ENCODE results near the gene SLC26A1. TPM values are rescaled to one million over a fixed set of nuclear protein-coding genes. Genes with fewer than 3 reads are reported as not detected.
"Not testable (repeated sequence)": the region's sequence is repeated elsewhere in the genome, so short reads cannot be mapped to it uniquely, and the experiment has no call there.

SLC26A1 gene
- polyA plus RNA-seq, 3 donors, result 0.11 to 0.51 (median 0.31) TPM

DNA sequence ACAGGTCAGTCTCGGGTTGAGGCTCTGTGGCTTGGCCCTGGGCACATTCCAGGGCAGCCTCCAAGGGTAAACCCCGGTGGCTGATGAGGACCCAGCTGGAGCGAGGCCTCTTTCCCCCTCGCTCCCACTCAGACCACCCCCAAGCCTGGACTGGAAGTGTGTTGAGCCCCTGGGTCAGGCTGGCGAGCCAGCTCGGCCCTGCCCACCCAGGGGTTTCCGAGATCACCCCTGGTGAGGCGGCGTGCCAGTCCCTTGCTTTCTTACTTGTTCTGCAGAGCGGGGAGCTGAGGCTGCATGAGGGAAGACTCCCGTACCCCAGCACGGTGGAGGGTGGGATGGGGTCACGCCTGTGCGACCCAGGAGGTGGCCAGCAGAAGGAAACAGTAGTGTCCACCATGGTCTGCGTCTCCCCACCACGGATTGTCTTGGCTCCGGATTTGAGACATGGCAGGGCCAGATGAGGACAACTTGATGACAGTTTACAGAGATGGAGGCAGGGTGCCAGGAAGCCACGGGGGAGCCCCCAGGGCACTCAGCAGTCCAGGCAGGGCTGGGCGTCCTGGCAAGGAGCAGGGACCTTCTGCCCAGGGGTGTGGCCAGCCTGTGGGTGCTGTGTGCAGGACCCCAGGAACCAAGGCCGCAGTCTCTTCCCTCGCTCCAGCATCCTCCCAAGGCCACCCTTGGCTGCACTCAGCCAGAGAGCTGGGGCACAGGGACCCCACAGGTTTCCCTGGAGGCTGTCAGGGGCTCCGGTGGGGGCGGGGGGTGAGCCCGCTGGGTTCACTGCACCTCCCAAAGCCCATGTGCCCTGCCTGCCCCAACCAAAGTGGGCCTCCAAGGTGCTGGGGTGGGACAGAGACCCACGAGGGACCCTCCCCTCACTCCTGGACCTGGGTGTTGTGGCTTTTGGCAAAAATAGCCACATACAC is 11.6 kb upstream of the SLC26A1 start:
- H3K27ac ChIP-seq (ENCODE audit: low read depth, low read length), result no peak overlapping the region
- 78 to 83% (median 81%) methylated on average over 25 of the region's 25 CpGs for WGBS, 3 donors

DNA sequence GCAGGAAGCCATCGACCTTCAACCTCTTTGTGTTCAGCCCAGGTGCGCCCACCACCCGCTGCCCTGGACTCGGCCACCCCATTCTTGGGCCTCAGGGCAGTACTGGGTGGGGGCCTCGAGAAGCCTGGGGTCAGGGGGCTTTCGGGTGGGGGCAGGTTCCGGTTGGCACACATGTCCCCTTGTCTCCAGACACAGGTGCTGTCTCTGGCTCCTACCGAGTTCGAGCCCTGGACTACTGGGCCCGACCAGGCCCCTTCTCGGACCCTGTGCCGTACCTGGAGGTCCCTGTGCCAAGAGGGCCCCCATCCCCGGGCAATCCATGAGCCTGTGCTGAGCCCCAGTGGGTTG is 10.8 kb upstream of the SLC26A1 start:
- 88 to 90% (median 89%) methylated on average over 13 of the region's 13 CpGs for WGBS, 3 donors
- no peak overlapping the region for H3K27ac ChIP-seq (ENCODE audit: low read depth, low read length)

DNA sequence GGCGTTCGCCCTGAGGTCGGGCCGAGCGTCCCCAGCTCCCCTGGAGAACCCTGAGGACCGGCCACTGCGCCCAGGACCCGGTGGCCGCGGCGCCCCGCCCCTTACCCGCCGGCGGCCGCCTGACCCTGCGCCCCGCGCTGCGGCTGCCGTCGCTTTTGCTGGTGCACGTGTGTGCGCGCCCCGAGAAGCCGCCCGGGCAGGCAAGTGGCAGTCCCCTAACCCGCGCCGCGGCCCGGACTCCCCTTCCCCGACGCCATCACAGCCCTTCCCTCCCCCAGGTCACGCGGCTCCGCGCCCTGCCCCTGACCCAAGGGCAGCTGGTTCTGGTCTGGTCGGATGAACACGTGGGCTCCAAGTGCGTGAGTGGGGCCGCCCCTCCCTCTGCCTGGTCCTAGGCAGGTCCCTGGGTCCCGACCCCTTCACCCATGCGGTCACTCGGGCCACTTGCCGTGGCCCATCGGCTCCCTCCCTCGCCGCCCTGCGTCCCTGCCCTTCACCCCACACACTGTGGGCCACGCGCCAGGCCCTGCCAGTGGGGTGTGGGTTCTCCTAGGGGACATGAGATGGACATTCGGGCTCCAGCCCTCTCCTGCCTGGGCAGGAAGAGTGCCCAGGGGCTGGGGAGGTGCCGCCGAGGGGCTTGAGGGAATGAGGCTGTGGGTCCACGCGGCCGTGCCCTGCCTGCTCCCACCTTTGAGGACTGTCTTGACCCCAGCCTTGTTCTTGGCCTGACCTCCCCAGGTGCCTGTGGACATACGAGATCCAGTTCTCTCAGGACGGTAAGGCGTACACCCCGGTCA is 10.3 kb upstream of the SLC26A1 start:
- 28 to 37% (median 33%) methylated on average over 42 to 63 of the region's 63 CpGs for WGBS, 3 donors
- no peak overlapping the region for H3K27ac ChIP-seq (ENCODE audit: low read depth, low read length)

DNA sequence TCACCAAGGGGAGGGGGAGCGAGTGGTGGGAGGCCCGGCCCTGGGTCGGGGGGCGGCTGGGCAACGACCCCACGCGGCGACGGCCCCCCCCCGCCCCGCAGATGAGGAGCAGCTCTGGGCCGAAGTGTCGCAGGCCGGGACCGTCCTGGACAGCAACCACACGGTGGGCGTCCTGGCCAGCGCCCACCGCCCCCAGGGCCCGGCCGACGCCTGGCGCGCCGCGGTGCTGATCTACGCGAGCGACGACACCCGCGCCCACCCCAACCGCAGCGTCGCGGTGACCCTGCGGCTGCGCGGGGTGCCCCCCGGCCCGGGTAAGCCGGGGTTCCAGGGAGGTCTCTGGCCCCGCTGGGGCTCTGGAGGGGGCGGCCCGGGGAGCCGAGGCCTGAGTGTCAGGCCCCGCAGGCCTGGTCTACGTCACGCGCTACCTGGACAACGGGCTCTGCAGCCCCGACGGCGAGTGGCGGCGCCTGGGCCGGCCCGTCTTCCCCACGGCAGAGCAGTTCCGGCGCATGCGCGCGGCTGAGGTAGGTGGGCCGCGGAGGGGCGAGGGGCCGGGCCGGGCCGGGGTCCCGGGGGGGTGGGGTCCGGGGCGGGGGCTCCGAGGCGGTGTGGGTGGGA is 9.5 kb upstream of the SLC26A1 start:
- 2 to 4% (median 3%) methylated on average over 35 to 75 of the region's 75 CpGs for WGBS, 3 donors
- no peak overlapping the region for H3K27ac ChIP-seq (ENCODE audit: low read depth, low read length)

DNA sequence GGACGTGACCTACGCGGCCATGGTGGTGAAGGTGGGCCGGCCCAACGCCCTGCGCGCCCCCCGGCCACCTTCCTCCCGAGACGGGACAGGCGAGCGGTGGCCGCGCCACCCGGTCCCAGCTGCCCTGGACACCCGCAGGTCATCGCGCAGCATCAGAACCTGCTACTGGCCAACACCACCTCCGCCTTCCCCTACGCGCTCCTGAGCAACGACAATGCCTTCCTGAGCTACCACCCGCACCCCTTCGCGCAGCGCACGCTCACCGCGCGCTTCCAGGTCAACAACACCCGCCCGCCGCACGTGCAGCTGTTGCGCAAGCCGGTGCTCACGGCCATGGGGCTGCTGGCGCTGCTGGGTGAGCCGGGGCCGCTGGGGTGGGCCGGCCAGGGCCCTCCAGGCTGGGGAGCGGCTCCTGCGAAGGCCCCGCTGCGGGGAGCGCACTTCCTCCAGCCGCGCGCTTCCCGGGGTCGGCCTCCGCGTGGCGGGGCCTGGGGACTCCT is 9.0 kb upstream of the SLC26A1 start:
- H3K27ac ChIP-seq (ENCODE audit: low read depth, low read length), result no peak overlapping the region
- 2 to 3% (median 2%) methylated on average over 35 to 54 of the region's 54 CpGs for WGBS, 3 donors

DNA sequence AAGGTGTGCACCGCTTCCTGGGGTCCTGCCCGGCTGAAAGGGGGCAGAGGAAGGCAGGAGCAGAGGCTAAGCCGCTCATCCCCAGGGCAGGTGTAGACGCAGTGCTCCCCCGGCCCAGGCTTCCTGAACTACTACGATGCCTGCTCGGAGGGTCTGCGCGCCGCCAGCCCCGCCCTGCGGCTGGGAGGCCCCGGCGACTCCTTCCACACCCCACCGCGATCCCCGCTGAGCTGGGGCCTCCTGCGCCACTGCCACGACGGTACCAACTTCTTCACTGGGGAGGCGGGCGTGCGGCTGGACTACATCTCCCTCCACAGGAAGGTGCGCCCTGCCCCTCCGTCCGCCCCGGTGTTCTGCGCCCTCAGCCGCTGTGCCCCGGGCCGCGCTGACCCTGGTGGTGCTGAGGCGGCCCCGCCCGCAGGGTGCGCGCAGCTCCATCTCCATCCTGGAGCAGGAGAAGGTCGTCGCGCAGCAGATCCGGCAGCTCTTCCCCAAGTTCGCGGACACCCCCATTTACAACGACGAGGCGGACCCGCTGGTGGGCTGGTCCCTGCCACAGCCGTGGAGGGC is 8.4 kb upstream of the SLC26A1 start:
- no peak overlapping the region for H3K27ac ChIP-seq (ENCODE audit: low read depth, low read length)
- WGBS, 3 donors, result 17 to 22% (median 20%) methylated on average over 32 to 48 of the region's 48 CpGs

DNA sequence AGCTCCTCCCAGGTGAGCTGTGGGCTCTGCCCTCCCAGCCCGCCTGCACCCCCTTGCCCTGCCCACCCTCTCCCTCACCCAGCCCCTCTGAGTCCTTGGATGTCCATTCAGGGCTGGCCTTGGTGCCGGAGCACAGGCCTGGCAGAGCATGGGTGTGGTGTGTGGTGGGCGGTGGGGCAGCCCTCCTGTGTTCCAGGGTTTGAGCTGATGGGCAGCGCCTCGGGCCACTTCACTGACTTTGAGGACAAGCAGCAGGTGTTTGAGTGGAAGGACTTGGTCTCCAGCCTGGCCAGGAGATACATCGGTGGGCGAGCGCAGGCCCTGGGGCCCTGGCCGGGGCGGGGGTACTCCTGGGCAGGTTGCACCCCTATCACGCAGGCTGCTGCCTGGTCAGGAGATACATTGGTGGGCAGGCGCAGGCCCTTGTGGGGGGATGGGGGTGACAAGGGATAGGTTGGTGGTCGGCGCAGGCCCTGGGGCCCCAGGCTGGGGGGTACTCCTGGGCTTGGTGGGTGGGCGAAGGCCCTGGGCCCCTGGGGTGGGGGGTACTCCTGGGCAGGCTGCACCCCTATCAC is 7.6 kb upstream of the SLC26A1 start:
- WGBS, 3 donors, result 86 to 90% (median 88%) methylated on average over 12 to 15 of the region's 15 CpGs
- no peak overlapping the region for H3K27ac ChIP-seq (ENCODE audit: low read depth, low read length)

DNA sequence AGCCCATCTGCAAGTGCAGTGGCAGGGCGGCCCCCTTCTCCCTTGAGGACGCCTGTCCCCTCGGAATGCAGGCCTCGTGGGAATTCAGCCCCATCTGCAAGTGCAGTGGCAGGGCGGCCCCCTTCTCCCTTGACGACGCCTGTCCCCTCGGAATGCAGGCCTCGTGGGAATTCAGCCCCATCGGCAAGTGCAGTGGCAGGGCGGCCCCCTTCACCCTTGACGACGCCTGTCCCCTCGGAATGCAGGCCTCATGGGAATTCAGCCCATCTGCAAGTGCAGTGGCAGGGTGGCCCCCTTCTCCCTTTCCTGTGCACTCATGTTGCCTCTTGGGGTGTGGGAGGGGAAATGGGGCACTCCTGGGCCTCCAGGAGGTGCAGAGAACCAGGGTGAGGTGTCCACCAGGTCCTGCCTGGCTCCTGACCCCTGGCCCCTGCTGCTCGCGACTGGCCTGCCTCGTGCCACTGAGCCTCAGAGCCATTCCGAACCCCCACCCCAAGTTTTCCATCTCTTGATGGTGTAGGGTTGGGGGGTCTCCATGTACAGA is 6.8 kb upstream of the SLC26A1 start:
- H3K27ac ChIP-seq (ENCODE audit: low read depth, low read length), result no peak overlapping the region
- 54 to 59% (median 56%) methylated on average over 16 to 18 of the region's 18 CpGs for WGBS, 3 donors

DNA sequence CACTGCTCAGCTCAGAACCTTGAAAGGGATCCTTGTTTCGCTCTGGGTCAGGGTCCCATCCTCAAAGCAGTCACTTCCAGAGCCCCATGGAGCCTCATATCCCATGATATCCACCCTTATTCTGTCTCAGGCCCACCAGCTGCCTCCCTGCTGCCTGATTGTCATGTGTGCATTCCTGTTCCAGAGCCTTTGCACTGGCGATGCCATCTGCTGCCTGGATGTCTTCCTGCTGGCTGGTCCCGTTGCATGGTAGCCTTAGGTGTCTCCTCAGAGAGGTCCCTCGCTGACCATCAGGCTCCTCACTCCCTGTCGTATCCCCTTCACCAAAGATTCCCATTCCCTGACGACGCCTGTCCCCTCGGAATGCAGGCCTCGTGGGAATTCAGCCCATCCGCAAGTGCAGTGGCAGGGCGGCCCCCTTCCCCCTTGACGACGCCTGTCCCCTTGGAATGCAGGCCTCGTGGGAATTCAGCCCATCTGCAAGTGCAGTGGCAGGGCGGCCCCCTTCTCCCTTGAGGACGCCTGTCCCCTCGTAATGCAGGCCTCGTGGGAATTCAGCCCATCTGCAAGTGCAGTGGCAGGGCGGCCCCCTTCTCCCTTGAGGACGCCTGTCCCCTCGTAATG is 6.1 kb upstream of the SLC26A1 start:
- H3K27ac ChIP-seq (ENCODE audit: low read depth, low read length), result not testable (repeated sequence)
- WGBS, 3 donors, result 44 to 52% (median 50%) methylated on average over 14 to 17 of the region's 21 CpGs

DNA sequence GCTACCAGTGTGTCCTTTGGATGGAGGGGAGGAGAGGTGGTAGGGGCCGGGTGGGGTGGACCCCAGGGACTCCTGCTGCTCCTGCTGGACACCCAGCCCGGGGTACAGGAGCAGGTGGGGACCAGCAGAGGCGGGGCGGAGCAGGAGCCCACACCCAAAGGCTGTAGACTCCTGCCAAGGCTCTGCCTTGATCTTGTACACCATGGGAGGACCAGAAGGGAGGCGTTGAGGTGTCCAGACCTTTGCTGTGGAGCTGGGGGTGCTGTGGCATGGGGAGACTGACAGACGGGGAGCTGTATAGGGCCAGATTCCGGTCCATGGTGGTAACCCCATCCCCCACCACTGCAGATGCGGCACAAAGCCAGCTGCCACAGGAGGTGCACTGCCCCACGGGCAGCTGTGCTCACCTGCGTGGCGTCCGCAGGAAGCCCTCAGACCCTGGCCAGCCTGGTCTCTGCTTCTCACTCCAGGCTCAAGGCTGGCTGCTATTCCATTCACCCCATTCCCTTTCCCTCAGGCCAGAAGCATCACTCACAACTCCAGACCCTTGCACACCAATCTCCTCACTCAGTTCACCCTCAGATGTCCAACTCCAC is 5.0 kb upstream of the SLC26A1 start:
- no peak overlapping the region for H3K27ac ChIP-seq (ENCODE audit: low read depth, low read length)
- 42 to 48% (median 47%) methylated on average over 12 of the region's 12 CpGs for WGBS, 3 donors

DNA sequence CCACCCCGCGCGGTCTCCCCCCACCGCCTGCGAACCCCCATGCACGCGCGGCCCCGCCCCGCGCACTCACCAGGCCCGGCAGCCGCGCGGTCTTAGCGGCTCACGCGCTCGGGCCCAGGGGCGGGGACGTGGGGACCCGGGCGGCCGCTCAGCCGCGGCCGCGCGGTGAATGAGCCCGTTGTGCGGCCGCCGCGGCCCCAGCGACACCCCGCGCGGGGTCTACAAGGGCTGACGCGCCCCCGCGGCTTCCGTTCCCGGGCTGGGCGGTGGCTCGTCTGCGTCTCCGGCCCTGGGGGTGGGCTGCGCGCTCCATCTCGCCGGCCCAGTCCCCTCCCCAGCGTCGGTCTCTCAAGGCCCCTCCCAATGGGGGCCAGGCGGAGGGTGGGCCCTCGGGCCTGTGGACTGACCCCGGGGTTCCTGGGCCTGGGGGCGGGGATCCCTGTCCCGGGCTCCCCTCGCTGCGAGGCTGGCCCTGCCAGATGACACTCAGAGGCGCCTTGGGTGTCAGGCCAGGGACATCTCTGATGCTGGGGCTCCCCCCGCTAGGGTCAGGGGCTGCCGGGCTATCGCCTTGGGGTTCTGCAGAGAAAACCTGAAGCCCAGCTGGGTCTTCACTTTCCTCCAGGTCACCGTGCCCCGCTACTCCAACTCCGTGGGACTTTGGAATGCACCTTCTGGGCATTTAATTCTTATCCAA is 4.3 kb upstream of the SLC26A1 start:
- no peak overlapping the region for H3K27ac ChIP-seq (ENCODE audit: low read depth, low read length)
- WGBS, 3 donors, result 2 to 5% (median 2%) methylated on average over 21 to 67 of the region's 68 CpGs

DNA sequence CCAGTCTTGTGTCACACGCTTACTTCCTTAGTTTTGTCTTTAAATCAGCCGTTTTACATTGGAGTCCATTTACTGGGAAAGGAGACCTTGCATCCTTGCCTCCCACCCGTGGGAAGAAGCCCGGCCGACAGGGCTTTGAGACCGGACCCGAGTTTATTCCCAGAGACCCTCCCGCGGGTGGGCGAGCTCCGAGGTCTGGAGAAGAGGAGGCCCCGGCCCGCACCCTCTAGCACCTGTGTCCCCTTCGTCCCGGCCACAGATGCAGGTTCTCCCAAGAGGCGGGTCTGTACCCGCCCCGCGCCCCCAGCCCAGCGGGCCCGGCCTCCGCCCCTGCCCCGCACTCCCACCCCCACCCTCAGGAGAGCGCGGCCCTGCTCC is 3.8 kb upstream of the SLC26A1 start:
- WGBS, 3 donors, result 6 to 14% (median 8%) methylated on average over 22 to 25 of the region's 25 CpGs

DNA sequence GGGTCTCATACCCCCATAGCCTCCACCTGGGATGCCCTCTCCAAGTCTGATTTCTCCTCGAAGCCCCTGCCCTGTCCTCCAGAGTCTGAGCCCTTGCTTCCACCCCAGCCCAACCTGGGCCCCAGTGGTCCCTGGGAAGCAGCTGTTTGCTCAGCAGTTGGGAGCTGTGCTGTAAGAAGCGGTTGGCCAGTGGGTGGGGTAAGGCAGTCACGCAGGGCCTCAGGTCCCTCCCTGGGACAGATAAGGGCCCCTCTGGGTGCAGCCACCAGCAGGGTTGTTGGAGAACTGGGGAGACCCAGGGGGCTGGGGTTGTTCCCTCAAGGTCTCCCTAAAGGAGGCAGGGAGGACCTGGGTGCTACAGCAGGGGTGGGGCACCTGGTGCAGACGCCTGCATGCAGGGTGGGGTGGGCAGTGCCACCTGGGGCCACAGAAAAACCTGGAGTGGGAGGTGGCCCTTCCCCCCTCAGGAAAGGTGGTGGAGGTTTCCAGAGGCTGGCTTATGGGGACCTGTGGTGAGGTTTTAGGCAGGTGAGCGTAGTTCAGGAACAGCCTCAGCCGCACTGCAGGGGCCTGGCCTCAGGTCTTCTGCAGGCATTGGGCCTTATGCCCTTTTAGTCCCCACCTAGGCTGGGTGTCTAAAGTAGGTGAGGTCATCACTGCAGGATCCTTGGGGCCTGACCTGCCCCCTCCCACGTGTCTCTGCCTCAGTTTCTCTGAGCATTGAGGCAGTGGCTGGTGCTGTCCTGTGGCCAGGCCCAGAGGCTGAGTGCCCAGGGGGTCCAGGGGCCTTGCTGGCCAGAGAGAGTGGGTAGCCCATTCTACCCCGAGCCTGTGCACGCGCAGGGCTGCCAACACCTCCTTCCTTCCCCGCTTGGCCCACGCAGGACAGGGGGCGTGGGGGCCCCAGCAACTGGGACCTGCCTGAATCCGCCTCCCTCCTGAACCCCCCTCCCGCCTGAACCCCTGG is 3.1 kb upstream of the SLC26A1 start:
- H3K27ac ChIP-seq (ENCODE audit: low read depth, low read length), result no peak overlapping the region
- WGBS, 3 donors, result 60 to 83% (median 61%) methylated on average over 13 to 15 of the region's 15 CpGs

More for the DNA sequence above, 3.8 kb upstream of the SLC26A1 start:
- no peak overlapping the region for H3K27ac ChIP-seq (ENCODE audit: low read depth, low read length)

DNA sequence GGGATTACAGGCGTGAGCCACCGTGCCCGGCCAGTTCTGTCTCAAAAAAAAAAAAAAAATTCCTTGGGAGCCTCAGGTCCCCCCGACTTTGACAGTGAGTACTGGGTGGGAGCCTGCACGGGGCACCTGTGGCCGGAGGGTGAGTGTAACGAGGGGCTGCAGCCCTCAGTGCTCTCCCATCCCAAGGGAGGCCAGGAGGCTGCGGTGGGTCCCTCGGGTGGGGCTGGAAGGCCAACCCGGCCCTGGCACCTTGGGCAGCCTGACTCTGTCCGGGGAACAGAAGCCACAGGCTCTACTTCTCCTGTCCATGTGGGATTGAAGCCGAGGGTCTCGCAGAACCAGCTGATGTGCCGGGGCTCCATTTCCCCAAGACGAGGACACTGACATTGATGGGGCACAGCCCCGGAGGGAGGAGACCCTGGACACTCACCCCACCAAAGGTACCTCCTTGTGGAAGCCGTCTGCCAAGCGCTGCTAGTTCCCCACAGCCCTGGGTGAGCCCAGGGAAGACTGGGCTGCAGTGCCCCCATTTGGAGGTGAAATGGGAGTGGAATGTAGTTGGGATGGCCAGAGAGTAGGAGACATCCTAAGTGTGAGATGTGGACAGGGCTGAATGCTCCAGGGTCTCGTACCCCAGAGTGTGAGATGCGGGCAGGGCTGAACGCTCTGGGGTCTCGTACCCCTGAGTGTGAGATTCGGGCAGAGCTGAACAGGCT is 2.3 kb upstream of the SLC26A1 start:
- H3K27ac ChIP-seq (ENCODE audit: low read depth, low read length), result no peak overlapping the region
- WGBS, 3 donors, result 85 to 91% (median 90%) methylated on average over 21 to 23 of the region's 23 CpGs

All from adipose tissue (tissue), 3 donors.